HG03342 (cell line): ENCODE results near the gene TARS3.
"Not testable (repeated sequence)": the region's sequence is repeated elsewhere in the genome, so short reads cannot be mapped to it uniquely, and the experiment has no call there.

Experiments used
- ATAC-seq: cut with Tn5 transposase; IDR thresholded peaks from one replicate; pipeline ENCODE4 v1.9.1; 2021; ENCODE audit warnings: mild to moderate bottlenecking, moderate library complexity; ENCODE audit not compliant: unreplicated experiment

The TARS3 gene

DNA sequence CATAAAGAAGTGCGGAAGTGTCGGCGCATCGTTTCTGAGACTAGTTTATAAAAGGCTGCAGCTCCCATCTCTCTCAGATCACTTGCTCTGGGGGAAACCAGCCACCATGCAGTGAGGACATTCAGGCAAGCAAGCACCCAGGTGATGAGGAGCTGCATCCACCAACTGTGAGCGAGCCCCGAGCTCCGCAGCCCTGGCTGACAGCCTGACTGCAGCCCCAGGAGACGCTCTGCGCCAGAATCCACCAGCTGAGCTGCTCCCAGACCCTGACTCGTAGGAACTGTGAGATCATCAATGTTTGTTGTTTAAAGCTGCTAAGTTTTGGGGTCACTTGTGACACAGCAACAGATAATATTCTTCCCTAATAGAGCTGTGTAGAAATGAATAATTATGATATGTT is 67.1 kb downstream of the TARS3 start:
- no peak for ATAC-seq

DNA sequence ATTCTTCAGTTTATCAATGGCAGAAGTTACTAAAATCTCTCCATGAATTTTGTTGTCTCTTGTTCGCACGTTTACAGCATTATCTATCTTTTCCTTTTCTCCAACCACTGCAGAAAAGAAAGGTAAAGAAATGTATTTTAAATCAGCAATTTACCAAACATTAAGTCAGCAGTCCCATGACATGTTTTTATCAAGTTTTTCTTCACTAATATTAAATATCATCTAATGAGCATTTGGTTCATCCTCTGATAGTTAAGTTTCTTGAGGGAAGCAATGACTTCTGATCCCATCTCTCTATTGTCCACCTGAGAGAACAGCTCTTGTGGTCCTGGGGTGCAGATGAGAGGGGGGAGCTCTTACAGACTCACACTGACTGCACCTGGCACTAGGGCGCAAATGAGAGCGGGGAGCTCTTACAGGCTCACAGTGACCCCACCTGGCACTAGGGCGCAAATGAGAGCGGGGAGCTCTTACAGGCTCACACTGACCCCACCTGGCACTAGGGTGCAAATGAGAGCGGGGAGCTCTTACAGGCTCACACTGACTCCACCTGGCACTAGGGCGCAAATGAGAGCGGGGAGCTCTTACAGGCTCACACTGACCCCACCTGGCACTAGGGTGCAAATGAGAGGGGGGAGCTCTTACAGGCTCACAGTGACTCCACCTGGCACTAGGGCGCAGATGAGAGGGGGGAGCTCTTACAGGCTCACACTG is 69.5 kb downstream of the TARS3 start:
- not testable (repeated sequence) for ATAC-seq

DNA sequence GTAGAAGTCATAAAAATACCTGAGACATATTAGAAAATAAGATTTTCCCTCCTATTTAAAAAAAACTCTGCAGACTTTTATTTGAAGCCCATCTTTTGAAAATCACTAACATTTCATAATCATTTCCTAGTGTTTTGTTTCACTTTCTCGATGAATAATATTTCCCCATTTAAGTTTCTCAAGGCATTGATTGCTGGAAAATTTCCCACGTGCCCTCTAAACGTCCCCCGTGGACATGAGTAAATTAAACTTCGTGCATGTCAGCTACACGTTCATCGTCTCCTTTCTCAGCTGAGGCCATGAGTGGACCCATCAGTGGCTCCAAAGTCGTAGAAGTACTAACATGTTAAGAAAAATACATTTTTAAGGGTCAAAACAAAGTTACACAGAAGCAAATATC is 70.1 kb downstream of the TARS3 start:
- ATAC-seq: no peak

DNA sequence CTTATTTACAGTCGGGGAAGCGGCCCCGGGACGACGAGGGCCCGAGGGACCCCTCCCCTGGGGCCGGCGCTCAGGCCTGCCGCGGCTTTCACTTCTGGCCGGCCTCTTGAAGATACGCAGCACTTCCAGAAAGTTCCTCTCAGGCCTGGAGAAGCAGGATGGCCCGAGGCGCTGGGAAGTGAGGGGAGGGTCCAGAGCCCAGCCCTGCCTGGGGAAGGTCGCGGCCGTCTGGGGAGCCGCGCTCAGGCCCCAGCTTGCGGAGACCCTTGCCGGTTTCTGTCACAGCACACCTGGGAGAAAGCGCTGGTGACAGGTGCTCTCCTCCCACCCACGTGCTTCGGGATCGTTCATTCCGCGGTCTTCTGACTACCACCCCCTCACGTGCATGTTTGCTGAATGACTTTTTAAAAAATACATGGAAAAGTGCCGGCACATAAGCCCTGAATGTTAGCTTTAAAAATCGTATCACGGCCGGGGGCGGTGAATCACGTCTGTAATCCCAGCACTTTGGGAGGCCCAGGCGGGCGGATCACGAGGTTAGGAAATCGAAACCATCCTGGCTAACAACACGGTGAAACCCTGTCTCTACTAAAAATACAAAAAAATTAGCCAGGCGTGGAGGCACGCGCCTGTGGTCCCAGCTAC is 71.4 kb downstream of the TARS3 start:
- no peak for ATAC-seq

DNA sequence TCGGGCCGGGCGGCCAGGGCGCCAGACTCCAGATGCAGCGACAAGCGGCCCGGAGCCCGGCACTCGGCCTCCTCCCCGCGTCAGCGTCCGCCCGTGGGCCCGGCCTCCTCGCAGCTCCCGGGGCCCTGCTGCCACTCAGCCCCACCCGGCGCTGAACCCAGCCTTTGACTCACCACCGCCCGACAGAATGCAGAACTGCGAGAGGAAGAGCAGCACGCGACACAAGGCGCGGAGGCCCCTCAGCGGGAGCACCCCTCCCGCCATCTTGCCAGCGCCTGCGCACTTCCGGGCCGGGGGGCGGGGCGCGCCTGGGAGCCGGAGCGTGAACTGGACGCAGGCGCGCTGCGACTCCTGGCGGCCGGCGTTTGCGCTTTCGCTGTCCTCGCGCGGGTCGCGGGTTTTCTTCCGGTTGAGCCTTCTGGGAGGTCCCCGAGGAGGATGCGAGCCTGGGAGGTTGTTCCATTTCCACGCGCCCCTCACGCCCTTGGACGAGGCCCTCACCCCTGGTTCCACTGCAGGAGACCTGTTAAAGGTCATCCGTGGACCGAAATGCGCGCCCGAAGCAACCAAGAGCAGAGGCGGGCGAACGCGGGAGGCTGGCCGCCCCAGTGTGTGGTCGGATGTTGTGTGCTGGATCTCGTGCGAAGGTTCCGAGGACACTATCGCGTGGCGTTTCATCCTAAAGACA is 72.0 kb downstream of the TARS3 start, which contains the start of gene TM2D3:
Gene TM2D3, minus strand, starts transcription at position 284 of the 688 bp plus-strand sequence. Its CDS starts 20 bp downstream, at position 264.
- peak; percentile 84 for ATAC-seq

DNA sequence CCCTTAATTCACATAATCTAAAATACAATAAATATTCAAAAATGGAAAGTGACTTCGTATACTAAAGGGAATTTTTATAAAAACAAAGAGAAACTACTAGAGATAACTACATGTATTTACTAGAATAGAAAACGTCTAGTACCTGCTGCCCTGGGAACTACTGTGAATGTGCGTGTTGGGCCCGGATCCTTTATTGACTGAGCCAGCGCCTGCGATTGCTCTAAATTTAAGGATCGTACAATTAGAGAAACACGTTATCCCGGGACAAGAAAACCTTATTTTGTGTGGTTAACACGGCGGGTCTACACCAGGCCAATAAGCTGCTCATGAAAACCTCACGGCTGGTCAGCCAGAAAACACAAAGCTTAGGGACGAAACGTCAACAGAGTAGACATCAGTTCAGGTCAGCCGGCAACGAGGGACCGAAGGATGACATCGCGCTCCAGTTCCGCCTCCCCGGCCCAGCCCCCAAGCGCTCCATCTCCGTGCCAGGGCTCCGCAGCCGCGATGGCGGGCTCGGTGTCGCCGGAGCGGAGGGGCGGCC is 72.6 kb downstream of the TARS3 start:
- ATAC-seq: peak; percentile 42

DNA sequence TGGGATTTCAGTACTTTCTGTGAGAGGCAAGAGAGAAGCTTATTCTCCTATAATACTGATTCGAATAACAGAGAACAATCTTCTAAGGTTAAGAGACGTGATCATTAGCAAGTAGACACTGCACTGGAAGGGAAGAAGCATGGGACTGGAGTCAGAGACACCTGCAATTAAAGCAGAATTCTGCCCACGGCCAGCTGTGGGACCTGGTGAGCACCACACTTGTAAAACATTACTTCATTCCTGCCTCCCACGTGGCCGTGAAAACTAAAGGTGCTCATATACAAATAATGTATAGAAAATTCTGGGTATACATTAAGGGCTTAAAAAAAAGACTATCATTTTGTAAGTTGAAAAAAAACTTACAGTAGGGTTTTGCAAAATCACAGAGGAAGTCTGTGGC is 74.1 kb downstream of the TARS3 start:
- no peak for ATAC-seq

DNA sequence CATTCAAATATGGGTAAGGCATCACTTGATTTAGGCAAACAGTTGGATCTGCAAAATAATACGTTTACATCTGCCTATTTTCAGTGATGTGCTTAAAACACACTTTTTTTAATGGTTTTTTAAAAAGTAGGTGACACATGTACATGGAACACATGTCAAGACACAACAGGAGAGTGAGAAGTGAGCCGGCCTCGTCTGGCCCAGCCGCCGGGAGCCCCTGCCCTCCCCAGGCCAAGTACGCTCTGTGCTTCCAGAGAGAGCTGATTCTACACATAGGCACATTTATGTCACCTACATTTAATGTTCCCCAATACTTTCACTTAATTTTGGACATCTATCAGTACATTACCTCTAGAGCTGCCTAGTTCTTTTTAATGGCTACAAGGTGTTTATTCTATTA is 75.9 kb downstream of the TARS3 start:
- ATAC-seq: no peak

DNA sequence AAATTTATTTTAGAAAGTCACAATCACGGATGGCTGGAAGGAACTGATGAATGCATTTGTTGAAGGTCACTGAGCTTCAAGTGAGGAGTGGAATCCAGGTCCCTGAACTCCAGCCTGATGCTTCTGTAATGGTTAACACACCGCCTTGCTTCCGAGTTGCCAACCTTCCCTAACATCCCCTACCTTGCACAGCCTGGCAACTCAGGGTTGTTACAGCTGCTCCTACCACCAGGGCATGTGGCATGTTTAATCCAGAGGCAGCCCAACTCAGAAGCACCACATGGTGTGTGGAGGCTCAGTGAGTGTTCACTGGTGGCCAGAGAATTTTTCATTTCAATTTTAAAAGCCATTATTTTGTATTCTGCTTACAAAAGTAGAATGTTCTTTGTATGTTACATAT is 77.0 kb downstream of the TARS3 start:
- ATAC-seq: no peak

DNA sequence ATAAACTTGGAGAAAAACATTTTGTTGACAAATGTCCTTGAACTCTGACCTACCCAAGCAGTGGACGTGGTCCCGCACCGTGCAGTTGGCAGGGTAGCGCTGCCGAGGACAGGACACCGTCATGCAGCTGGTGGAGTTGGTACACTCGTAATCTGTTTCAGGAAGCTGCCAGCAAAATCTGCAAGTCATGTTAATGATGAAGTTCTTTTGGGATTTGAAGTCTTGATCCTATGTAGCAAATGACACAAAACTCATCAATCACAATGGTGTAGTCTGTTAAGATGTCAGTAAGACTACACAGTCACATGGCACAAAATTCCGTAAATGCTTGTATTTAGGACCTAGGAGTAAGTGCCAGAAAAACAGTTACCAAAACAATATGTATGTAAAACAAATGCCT is 77.6 kb downstream of the TARS3 start:
- no peak for ATAC-seq

DNA sequence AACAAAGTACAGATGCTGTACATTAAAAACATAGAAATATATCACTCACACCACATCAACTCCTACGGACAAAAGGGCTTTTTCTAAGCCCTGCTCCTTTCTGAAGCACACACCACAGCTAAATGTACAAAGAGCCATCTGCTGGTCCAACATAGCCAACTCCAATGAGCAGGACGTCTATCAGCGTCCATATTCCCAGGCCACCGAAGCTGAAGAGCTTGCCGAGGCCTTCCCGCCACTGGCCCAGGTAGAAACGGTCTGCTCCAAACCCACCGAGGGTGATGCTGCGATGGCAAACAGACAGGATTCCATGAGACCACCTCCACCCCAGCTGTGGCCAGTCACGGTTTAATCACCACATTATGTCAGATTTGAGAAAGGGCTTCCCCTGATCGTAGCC is 81.9 kb downstream of the TARS3 start:
- no peak for ATAC-seq

DNA sequence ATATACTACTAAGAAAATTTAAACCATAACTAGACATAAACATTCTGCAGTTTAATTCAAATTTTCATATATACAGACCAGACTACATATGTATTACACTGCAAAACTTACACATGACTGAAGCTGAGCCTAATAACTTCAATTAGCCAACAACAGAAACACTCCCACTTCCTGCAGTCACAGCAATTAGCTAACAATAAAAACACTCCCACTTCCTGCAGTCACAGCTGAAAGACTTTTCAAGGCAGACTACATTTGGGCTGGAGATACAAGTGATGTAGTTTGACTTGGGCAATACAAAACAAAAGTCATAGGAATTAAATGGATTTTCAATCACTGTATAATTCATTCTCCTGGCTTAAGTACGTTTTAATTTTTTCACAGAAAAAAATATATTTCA is 82.4 kb downstream of the TARS3 start:
- ATAC-seq: no peak

DNA sequence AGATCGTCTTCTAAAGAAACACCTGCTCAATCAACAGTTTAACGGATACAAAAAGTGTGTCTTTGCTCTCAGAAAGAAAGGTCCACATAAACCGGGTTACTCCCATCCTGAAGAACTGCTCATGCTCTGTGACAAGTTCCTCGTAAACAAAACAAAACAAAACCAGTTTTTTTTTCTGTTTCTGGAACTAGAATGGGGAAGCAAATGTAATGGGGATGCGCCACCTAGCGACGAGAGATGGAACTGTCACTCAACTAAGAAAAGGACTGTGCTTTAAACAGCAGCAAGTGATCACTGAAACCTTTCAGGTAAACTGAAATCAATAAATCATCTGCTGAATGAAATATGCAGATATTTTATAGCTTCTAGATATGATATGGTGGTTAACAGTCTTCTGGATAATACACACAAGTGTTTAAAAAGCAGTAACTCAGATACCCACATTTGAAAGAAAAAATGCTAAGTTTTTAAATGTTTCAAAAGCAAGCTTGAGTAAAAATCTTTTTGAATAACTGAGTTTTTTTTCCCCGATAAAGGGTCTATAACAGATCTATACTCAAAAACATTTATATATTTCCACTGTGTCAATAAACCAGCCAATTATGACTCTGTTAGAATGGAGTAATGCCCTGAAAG is 83.0 kb downstream of the TARS3 start:
- ATAC-seq: peak; percentile 69

DNA sequence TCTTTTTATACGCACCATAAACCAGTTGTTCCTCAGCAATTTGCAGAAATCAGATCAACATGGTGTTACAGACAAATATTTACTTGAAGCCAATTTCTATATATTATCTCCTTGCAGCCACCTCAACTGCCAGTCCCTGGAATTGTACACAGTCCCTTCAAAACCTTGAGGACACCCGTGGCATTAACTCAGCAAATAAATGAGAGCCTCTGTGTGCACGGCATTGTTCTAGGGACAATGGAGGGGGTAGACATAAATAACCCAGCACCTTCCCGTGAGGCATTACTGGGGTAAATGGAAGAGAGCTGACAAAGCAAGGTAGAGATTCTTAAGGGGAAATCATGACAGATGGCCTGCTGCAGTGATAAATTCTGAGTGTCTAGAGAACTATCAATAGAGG is 84.6 kb downstream of the TARS3 start:
- no peak for ATAC-seq

DNA sequence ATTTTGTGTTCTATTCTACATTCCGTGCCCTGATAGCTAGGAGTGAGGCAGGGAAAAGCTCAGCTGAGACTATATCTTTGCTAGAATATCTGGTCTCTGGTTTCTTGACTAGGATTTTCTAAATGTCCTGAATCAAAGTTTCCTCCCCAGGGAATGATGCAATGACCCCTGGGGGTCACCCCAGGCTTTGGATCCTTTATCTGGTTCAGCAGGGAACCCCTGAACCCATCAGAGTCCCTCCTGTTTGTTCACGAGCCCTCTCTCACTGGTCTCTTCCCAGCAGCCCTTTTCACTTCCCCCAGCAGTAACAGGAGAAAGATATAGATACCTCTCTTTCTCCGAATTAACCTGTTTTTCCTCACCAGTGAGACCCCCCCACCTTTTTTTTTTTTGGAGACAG is 86.4 kb downstream of the TARS3 start:
- no peak for ATAC-seq

DNA sequence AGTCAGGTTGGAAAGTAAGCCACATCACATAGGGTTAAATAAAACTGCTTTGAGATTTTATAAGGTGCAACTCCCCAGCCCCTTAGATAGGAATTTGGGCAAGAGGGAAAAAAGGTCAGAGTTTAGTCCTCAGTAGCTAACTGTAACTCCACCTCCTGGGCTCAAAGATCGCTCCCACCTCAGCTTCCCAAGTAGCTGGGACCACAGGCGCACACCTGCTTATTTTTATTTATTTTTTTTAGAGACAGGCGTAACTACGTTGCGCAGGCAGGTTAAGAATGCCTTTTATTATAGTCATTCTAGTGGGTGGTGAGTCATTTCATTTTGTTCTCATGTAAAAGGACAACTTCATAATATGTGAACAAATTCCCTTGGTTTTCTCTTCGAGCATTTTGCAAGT is 86.8 kb downstream of the TARS3 start:
- no peak for ATAC-seq

DNA sequence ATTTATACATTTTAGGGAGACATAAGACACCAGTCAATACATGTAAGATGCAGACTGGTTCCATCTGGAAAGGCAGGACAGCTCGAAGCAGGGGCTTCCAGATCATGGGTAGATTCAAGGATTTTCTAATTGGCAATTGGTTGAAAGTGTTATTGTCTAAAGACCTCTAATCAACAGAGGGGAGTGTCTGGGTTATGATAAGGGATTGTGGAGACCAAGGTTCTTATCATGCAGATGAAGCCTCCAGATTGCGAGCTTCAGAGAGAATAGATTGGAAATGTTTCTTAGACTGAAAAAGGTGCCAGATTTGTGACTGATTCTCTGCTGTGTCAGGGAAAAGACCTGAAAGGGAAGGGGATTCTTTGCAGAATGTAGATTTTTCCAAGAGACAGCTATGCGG is 87.2 kb downstream of the TARS3 start:
- no peak for ATAC-seq

DNA sequence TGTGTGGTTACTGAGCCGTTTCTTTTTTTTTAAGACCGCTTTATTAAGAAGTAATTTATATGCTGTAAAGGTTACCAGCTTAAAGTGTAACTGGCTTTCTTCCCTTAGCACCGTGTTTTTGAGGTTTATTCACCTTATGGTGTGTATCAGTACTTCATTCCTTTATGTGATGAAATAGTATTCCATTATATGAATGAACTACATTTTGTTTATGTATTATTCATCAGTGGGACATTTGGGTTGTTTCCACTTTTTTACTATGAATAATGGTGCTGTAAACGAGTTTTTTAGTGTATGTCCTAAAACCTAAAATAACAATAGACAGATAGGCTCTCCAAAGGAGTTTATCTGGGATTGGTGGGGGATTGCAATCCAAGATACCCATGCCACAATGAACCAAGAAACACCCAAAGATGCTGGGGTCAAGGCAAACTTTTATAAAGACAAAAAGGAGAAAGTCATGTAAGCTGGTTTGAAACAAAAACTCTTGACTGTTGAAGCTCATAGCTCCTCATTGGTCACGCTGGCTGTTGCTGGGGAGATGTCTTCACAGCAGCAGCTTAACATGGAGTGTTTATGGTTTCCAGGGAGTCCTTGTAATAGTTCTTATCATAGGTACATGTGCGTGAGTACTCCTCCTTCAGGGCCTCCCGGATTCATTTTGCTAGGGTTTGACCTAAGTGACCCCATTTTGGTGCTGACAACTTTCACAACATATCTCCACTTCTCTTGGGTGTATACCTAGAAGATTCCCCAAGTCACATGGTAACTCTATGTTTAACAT is 88.1 kb downstream of the TARS3 start:
- no peak for ATAC-seq

DNA sequence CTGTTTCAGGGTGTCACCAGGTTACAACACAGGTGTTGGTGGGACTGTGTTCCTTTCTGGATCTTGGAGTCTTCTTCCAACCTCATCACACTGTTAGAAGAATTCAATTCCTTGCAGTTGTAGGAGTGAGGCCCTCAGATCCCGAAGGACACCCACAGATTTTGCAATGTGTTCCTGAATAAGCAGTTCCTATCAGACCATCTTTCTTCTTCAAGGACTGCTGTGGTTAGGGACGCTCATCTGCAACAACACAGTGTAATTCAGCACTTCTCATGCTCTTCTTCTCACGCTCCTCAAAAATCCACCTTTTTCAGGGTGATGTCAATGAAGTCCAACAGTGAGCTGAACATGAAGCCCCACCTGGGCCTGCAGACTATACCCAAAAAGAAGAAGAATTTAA is 90.9 kb downstream of the TARS3 start:
- no peak for ATAC-seq

DNA sequence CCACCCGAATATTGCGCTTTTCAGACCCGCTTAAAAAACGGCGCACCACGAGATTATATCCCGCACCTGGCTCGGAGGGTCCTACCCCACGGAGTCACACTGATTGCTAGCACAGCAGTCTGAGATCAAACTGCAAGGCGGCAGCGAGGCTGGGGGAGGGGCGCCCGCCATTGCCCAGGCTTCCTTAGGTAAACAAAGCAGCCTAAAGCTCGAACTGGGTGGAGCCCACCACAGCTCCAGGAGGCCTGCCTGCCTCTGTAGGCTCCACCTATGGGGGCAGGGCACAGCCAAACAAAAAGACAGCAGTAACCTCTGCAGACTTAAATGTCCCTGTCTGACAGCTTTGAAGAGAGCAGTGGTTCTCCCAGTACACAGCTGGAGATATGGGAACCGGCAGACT is 97.5 kb downstream of the TARS3 start:
- ATAC-seq: not testable (repeated sequence)

DNA sequence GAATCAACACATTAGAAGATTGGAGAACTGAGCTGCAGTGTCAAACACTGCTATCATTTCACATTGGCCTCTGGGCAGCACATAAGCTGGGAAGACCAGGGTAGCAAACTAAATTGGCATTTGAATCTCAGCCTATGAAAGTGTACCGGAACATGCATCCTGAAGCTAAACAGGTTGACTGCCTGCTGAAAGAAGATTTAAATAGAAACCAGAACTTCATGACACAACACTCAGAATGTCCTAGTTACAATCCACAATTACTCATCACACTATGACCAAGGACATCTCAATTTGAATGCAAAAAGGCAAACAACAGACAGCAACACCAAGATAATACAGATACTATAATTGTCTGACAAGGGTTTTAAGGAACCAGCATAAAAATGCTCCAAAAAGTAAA is 98.3 kb downstream of the TARS3 start:
- ATAC-seq: no peak
